Measurements from ENCODE around the gene SIGLEC7. TPM values are rescaled to one million over a fixed set of nuclear protein-coding genes. Genes with fewer than 3 reads are reported as not detected.
A peak's percentile ranks its signal among the peaks of the same experiment; 100 is the strongest.

Gene SIGLEC7
- total RNA-seq, 1 donor from 2014 or later: not detected

DNA sequence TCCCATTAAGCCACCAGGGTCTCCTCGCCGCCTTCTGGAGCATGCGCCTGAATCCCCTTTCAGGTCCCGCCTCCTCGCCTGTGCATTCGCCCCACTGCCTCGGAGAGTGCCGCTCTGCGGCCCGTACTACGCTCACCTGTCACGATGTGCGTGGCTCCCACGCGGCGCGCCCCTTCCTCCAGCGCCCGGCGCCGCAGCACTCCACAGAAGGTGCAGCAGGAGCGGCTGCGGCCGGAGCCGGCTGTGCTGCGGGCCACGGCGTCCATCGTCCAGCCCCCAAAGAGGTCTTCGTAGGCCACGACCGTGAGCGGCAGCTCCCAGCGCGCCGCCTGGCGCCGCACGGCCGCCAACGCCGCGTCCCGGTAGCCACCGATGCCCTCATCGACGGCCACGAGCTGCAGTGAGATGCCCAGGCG, 38.2 kb upstream of the SIGLEC7 start:
- no peak overlapping the region for H3K27ac Mint-ChIP-seq
- H3K36me3 ChIP-seq: no peaks in the 10 kb centered on the region
- H3K36me3 Mint-ChIP-seq: peaks cover 2% of the 10 kb centered on the region

DNA sequence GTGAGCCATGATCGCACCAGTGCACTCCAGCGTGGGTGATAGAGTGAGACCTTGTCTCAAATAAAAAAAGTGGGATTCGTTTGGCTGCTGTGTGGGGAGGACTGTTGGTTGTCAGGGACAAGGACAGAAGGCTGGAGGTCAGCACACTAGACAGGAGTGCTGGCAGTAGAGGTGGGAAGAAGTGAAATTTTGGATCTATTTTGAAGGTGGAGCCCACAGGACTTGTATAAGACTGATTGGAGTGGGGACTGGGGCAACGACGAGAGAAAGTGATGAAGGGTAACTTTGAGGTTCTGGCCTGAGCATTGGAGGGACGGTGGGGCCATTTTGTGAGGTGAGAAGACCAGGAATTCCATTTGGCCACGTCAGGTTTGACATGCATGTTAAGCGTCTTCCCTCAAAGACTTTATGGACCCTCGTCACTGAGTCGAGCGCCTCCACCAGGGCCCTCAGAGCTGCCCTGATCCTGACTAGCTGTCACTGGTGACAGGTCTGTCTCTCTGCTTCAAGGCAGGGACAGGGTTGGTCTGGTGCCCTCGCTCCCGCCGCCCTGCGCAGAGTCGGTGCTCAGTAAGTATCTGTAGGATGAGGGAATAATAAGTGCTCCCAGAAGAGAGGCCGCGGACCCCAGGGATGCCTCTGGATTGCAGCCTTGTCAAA, 34.6 kb upstream of the SIGLEC7 start:
- Histone ChIP-seq H3K27ac (no peak overlapping the region), H4K20me1 (ENCODE audit: low read depth) (peaks cover 7% of the 10 kb centered on the region), H2AFZ (replicated peaks) (peak overlapping the region; percentile 74), H3K4me2 (peak overlapping the region; percentile 88), H3K4me1 (peaks cover 4% of the 10 kb centered on the region), H3K36me3 (no peaks in the 10 kb centered on the region), H3K9me3 (ENCODE audit: low read depth) (no peaks in the 10 kb centered on the region), H3F3A (ENCODE audit: low read depth) (no peaks in the 10 kb centered on the region), H3K79me2 (ENCODE audit: low read depth) (peaks cover 10% of the 10 kb centered on the region), H3K27me3 (peaks cover 36% of the 10 kb centered on the region), H3K4me3 (peak overlapping the region; percentile 77), H3K9ac (peak overlapping the region; percentile 46)
- Mint-ChIP-seq H3K27me3 (ENCODE audit: insufficient read depth, low read depth) (peaks cover 6% of the 10 kb centered on the region), H3K4me1 (peaks cover 13% of the 10 kb centered on the region), H3K36me3 (peaks cover 2% of the 10 kb centered on the region), H3K4me3 (peak overlapping the region; percentile 97), H3K9me3 (no peaks in the 10 kb centered on the region), H3K27ac (peak overlapping the region; percentile 30)
- TF ChIP-seq, protein P1, sequence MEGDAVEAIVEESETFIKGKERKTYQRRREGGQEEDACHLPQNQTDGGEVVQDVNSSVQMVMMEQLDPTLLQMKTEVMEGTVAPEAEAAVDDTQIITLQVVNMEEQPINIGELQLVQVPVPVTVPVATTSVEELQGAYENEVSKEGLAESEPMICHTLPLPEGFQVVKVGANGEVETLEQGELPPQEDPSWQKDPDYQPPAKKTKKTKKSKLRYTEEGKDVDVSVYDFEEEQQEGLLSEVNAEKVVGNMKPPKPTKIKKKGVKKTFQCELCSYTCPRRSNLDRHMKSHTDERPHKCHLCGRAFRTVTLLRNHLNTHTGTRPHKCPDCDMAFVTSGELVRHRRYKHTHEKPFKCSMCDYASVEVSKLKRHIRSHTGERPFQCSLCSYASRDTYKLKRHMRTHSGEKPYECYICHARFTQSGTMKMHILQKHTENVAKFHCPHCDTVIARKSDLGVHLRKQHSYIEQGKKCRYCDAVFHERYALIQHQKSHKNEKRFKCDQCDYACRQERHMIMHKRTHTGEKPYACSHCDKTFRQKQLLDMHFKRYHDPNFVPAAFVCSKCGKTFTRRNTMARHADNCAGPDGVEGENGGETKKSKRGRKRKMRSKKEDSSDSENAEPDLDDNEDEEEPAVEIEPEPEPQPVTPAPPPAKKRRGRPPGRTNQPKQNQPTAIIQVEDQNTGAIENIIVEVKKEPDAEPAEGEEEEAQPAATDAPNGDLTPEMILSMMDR (IDR thresholded peaks at IDR 0.05): peak; percentile 7
- TF ChIP-seq EZH2 (IDR thresholded peaks at IDR 0.05): no peak
- DNase-seq (ENCODE audit: low spot score): peak; percentile 68

More for the DNA sequence above, 38.2 kb upstream of the SIGLEC7 start:
- no peak overlapping the region for H3K4me3 Mint-ChIP-seq
- Histone ChIP-seq H3K79me2 (ENCODE audit: low read depth) (peaks cover 10% of the 10 kb centered on the region), H3F3A (ENCODE audit: low read depth) (no peaks in the 10 kb centered on the region), H3K4me2 (no peak overlapping the region), H3K4me3 (no peak overlapping the region), H4K20me1 (ENCODE audit: low read depth) (peaks cover 7% of the 10 kb centered on the region), H3K4me1 (peaks cover 4% of the 10 kb centered on the region), H3K27ac (no peak overlapping the region), H3K9ac (no peak overlapping the region), H3K9me3 (ENCODE audit: low read depth) (no peaks in the 10 kb centered on the region), H3K27me3 (peaks cover 1% of the 10 kb centered on the region), H2AFZ (replicated peaks) (no peak overlapping the region)
- no peaks in the 10 kb centered on the region for H3K9me3 Mint-ChIP-seq
- no peak for DNase-seq (ENCODE audit: low spot score)
- peaks cover 9% of the 10 kb centered on the region for H3K27me3 Mint-ChIP-seq (ENCODE audit: insufficient read depth, low read depth)
- no peak for TF ChIP-seq EZH2phosphoT487 (IDR thresholded peaks at IDR 0.05)
- TF ChIP-seq, protein P1 (IDR thresholded peaks at IDR 0.05): no peak
- peaks cover 13% of the 10 kb centered on the region for H3K4me1 Mint-ChIP-seq

DNA sequence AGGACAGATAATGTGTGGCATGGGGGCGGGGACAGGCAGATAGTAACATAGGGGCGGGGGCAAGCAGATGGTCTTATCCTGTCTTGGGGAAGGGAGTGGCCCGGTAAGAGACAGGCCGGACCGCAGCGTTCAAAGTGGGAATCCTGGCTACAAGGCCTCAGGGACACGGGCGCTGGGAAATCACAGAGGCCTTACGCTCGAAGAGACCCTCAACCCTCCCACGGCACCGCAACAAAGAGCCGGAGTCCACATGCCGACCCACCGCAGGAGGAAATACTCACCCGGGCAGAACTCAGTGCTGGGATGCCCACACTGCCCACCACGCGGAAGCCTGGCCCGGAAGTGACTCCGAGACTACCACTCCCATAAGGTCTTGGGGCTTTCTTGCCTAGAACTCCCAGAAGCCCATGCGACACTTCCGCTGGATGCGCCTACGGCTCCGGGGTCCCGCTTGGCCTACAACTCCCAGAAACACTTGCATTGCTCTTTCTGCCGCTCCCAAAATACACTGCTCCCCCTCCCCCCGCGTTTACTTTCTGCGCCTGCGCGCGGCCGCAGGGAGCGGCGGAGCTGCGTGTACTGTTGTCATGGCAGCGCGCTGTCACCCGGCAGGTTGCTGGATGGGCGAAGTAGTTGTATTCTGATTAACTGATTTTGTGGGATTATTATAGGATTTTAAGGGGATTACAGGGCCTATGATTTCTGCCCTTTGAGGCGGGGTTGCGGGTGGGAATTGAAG, 33.9 kb upstream of the SIGLEC7 start, which contains the start of gene CTU1:
TSS of gene CTU1 (minus strand) at position 344 of the 739 bp plus-strand sequence. CDS start 3,840 bp downstream, outside the sequence.
- TF ChIP-seq EZH2 (IDR thresholded peaks at IDR 0.05) (no peak), EZH2phosphoT487 (IDR thresholded peaks at IDR 0.05) (no peak)
- TF ChIP-seq, protein P1 (IDR thresholded peaks at IDR 0.05): no peak
- Histone ChIP-seq H3K9me3 (ENCODE audit: low read depth) (no peaks in the 10 kb centered on the region), H3K27ac (no peak within 1 kb of the TSS), H3K27me3 (peaks cover 43% of the 10 kb centered on the region), H3K36me3 (no peaks in the 10 kb centered on the region), H3K9ac (peak within 1 kb of the TSS; percentile 46), H2AFZ (replicated peaks) (peak within 1 kb of the TSS; percentile 74), H3K4me1 (peaks cover 4% of the 10 kb centered on the region), H3K79me2 (ENCODE audit: low read depth) (peaks cover 10% of the 10 kb centered on the region), H3K4me3 (peak within 1 kb of the TSS; percentile 77), H3F3A (ENCODE audit: low read depth) (no peaks in the 10 kb centered on the region), H3K4me2 (peak within 1 kb of the TSS; percentile 88), H4K20me1 (ENCODE audit: low read depth) (peaks cover 7% of the 10 kb centered on the region)
- H3K4me1 Mint-ChIP-seq: peaks cover 13% of the 10 kb centered on the region
- H3K27ac Mint-ChIP-seq: peak within 1 kb of the TSS; percentile 30
- no peaks in the 10 kb centered on the region for H3K36me3 Mint-ChIP-seq
- no peaks in the 10 kb centered on the region for H3K9me3 Mint-ChIP-seq
- peak within 1 kb of the TSS; percentile 97 for H3K4me3 Mint-ChIP-seq
- H3K27me3 Mint-ChIP-seq (ENCODE audit: insufficient read depth, low read depth): peaks cover 6% of the 10 kb centered on the region
- peak; percentile 99 for DNase-seq (ENCODE audit: low spot score)
